HEK293 (cell line): Measurements from ENCODE around the gene SNRPD2.

ENCODE experiments used
- BCL11A ChIP-seq: fragments of 450-650 bp; formaldehyde crosslinking; IDR thresholded peaks from 2 replicates; pipeline ENCODE4 v1.5.1; 2016; ENCODE audit warnings: low read depth, missing biosample characterization, missing genetic modification characterization
- PRDM4 ChIP-seq: fragments of 450-650 bp; formaldehyde crosslinking; IDR thresholded peaks from 2 replicates; pipeline ENCODE4 v1.5.1; 2017; ENCODE audit warnings: missing biosample characterization, missing genetic modification characterization
- SP2 ChIP-seq: fragments of 450-650 bp; formaldehyde crosslinking; IDR thresholded peaks from 2 replicates; pipeline ENCODE4 v1.5.1; 2016; ENCODE audit warnings: missing biosample characterization, missing genetic modification characterization
- YY2 ChIP-seq: fragments of 450-650 bp; formaldehyde crosslinking; IDR thresholded peaks from 2 replicates; pipeline ENCODE4 v1.5.1; 2016; ENCODE audit warnings: missing biosample characterization, missing genetic modification characterization
- ZBTB1 ChIP-seq: fragments of 450-650 bp; formaldehyde crosslinking; IDR thresholded peaks from 2 replicates; pipeline ENCODE4 v1.5.1; 2016; ENCODE audit warnings: missing biosample characterization, missing genetic modification characterization
- ZBTB17 ChIP-seq: fragments of 450-650 bp; formaldehyde crosslinking; IDR thresholded peaks from 2 replicates; pipeline ENCODE4 v1.5.1; 2016; ENCODE audit warnings: missing biosample characterization, missing genetic modification characterization
- ZNF175 ChIP-seq: fragments of 450-650 bp; formaldehyde crosslinking; IDR thresholded peaks from 2 replicates; pipeline ENCODE4 v1.5.1; 2016; ENCODE audit warnings: missing biosample characterization, missing genetic modification characterization
- ZNF274 ChIP-seq, 2 experiments: fragments of 200-500 bp in 1 of 2; fragments of 450-650 bp in 1 of 2; sonication (Bioruptor generic) in 1 of 2; formaldehyde crosslinking in 1 of 2; IDR thresholded peaks; 2 replicates each; pipeline versions ENCODE4 v1.5.1 to v1.6.1; 2014 to 2016; ENCODE audit warnings: borderline replicate concordance in 1 of 2, inconsistent platforms in 1 of 2, low read length in 1 of 2, missing biosample characterization in 1 of 2, missing genetic modification characterization in 1 of 2
- ZNF280D ChIP-seq: fragments of 450-650 bp; formaldehyde crosslinking; IDR thresholded peaks from 2 replicates; pipeline ENCODE4 v1.5.1; 2016; ENCODE audit warnings: missing biosample characterization, missing genetic modification characterization
- ZNF394 ChIP-seq: fragments of 450-650 bp; formaldehyde crosslinking; IDR thresholded peaks from 2 replicates; pipeline ENCODE4 v1.5.1; 2016; ENCODE audit warnings: missing biosample characterization, missing genetic modification characterization, mild to moderate bottlenecking, moderate library complexity, borderline replicate concordance
- ZNF792 ChIP-seq: fragments of 450-650 bp; formaldehyde crosslinking; IDR thresholded peaks from 2 replicates; pipeline ENCODE4 v1.5.1; 2016; ENCODE audit warnings: missing biosample characterization, missing genetic modification characterization
- TF ChIP-seq, protein P1 (sequence below): fragments of 450-650 bp; formaldehyde crosslinking; IDR thresholded peaks from 2 replicates; pipeline ENCODE4 v1.5.1; 2016; ENCODE audit warnings: missing biosample characterization, missing genetic modification characterization

DNA sequence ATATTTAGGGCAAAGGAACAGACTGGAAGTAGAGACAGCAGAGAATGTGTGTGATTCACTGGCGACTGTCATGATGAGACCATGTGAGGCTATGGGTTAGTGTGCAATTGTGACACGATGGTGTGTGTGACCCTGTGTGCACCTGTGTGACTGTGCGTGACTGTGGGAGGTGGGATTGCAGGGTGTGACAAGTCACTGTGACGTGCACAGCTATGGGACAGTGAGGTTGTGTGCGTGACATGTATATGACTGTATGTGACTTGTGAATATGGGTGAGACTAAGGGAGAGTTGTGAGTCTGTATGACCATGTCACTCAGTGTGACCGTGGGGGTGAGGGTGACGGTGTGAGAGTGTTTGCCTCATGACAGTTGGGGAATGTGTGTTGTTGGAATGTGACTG lies 27.2 kb downstream of the SNRPD2 start:
- TF ChIP-seq, protein P1, sequence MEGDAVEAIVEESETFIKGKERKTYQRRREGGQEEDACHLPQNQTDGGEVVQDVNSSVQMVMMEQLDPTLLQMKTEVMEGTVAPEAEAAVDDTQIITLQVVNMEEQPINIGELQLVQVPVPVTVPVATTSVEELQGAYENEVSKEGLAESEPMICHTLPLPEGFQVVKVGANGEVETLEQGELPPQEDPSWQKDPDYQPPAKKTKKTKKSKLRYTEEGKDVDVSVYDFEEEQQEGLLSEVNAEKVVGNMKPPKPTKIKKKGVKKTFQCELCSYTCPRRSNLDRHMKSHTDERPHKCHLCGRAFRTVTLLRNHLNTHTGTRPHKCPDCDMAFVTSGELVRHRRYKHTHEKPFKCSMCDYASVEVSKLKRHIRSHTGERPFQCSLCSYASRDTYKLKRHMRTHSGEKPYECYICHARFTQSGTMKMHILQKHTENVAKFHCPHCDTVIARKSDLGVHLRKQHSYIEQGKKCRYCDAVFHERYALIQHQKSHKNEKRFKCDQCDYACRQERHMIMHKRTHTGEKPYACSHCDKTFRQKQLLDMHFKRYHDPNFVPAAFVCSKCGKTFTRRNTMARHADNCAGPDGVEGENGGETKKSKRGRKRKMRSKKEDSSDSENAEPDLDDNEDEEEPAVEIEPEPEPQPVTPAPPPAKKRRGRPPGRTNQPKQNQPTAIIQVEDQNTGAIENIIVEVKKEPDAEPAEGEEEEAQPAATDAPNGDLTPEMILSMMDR = no peak
- TF ChIP-seq ZBTB17 (tag by site-specific recombination) = no peak
- TF ChIP-seq PRDM4 (tag by site-specific recombination) = no peak
- TF ChIP-seq ZBTB1 (tag by site-specific recombination) = no peak
- no peak for TF ChIP-seq ZNF274 (IDR thresholded peaks at IDR 0.05; ENCODE audit: low read length)
- TF ChIP-seq ZNF274 (tag by site-specific recombination; IDR thresholded peaks at IDR 0.05; ENCODE audit: borderline replicate concordance) = no peak
- no peak for TF ChIP-seq ZNF175 (tag by site-specific recombination)
- TF ChIP-seq ZNF394 (tag by site-specific recombination) = no peak
- no peak for TF ChIP-seq ZNF280D (tag by site-specific recombination)
- TF ChIP-seq SP2 (tag by site-specific recombination) = no peak
- TF ChIP-seq ZNF792 (tag by site-specific recombination) = no peak
- TF ChIP-seq BCL11A (tag by site-specific recombination) = no peak
- TF ChIP-seq YY2 (tag by site-specific recombination) = no peak
